Heart left ventricle (tissue), 13 donors: Measurements from ENCODE around the gene SHISA9.

Experiments
- CTCF ChIP-seq, 12 donors: fragments of 200-600 bp; sonication (generic) in 4 of 12; IDR thresholded peaks; one replicate each; pipeline versions ENCODE4 v1.5.0 to v1.8.0; 2018 to 2022; ENCODE audit warnings: antibody characterized with exemption in 12 of 12, mild to moderate bottlenecking in 5 of 12
- POLR2A ChIP-seq, 2 donors: fragments of 450-650 bp; IDR thresholded peaks; one replicate each; pipeline ENCODE4 v1.6.1; 2017; ENCODE audit warnings: antibody characterized with exemption in 2 of 2, mild to moderate bottlenecking in 2 of 2, moderate library complexity in 2 of 2
- donor health status: ischemic (EF 13 %, LVEDD 7.1; RV severe dilation, severe dysfunction).
- donor health status: DM: no; HTN: yes; CAD: no.
- donor health status: DM: no; HTN: no; CAD: no.
- donor health status: ischemic (EF 25% LVEDD 6.9; RV normal size, moderate dysfunction).
- donor health status: ischemic (EF 25% LVEDD 5.7; RV mildly dilated, moderate dysfunction).
- donor health status: ischemic (EF 35%, LVEDD 5.7; RV mildly dilated, moderate dysfunction).
- donor health status: nonischemic (EF 11% LVEDD 7.7; RV severe dilation, severe dysfunction).
- donor health status: DM: yes; HTN: yes; CAD: no.
- donor health status: PGD.
- donor health status: ischemic (EF 29% LVEDD 5.4; RV normal size, mild dysfunction).
- donor health status: nonischemic (EF 23%, LVEDD 6.1; RV moderate dilation, normal function).

- TF ChIP-seq CTCF (IDR thresholded peaks at IDR 0.05) (no peak), POLR2A (IDR thresholded peaks at IDR 0.05) (no peak)
Measured at GRCh38 chr16:13270602-13271001, 369.2 kb downstream of the SHISA9 start.
